OCI-LY1 (cell line): Measurements from ENCODE around the gene ME1.

Experiments used
- H2AFZ ChIP-seq: fragments of 200-600 bp; sonication (generic), shearing (Covaris generic); 2 replicates; pipeline ENCODE4 v1.6.0; 2014; ENCODE audit warnings: antibody characterized with exemption, mild to moderate bottlenecking, low read length
- H3F3A ChIP-seq: fragments of 200-600 bp; sonication (generic), shearing (Covaris generic); 2 replicates; pipeline ENCODE4 v1.6.0; 2014; ENCODE audit warnings: mild to moderate bottlenecking, antibody characterized with exemption, low read length, moderate library complexity; ENCODE audit not compliant: insufficient read depth
- H3K27ac ChIP-seq: fragments of 200-600 bp; sonication (generic); 2 replicates; pipeline ENCODE4 v1.5.1; 2014; ENCODE audit warnings: low read length, mixed run types, mild to moderate bottlenecking, low read depth; ENCODE audit not compliant: poor library complexity, severe bottlenecking
- H3K27me3 ChIP-seq: fragments of 200-600 bp; sonication (generic); 2 replicates; pipeline ENCODE4 v1.6.0; 2014; ENCODE audit warnings: antibody characterized with exemption, mild to moderate bottlenecking, low read length, moderate library complexity; ENCODE audit not compliant: insufficient read depth
- H3K36me3 ChIP-seq: fragments of 200-600 bp; sonication (generic); 2 replicates; pipeline ENCODE4 v1.6.1; 2014; ENCODE audit warnings: mild to moderate bottlenecking, antibody characterized with exemption, low read length, moderate library complexity, mixed read lengths; ENCODE audit not compliant: insufficient read depth
- H3K4me1 ChIP-seq: fragments of 200-600 bp; sonication (generic); 2 replicates; pipeline ENCODE4 v1.5.1; 2014; ENCODE audit warnings: mild to moderate bottlenecking, low read length, moderate library complexity; ENCODE audit not compliant: insufficient read depth, severe bottlenecking
- H3K4me2 ChIP-seq: fragments of 200-600 bp; sonication (generic), shearing (Covaris generic); 2 replicates; pipeline ENCODE4 v1.6.1; 2014; ENCODE audit warnings: low read length
- H3K4me3 ChIP-seq: fragments of 200-600 bp; sonication (generic); 2 replicates; pipeline ENCODE4 v1.5.1; 2014; ENCODE audit warnings: low read length, low read depth, mild to moderate bottlenecking, mixed read lengths; ENCODE audit not compliant: poor library complexity, severe bottlenecking
- H3K79me2 ChIP-seq: fragments of 200-600 bp; shearing (Covaris generic); 2 replicates; pipeline ENCODE4 v1.6.1; 2016; ENCODE audit warnings: mixed run types, low read length, mixed read lengths; ENCODE audit not compliant: insufficient read depth
- H3K9ac ChIP-seq: fragments of 200-600 bp; sonication (generic), shearing (Covaris generic); 2 replicates; pipeline ENCODE4 v1.6.1; 2014; ENCODE audit warnings: mild to moderate bottlenecking, low read length, mixed read lengths
- H3K9me2 ChIP-seq: fragments of 200-600 bp; sonication (generic), shearing (Covaris generic); 2 replicates; pipeline ENCODE4 v1.6.1; 2014; ENCODE audit warnings: low read depth, mild to moderate bottlenecking, low read length, mixed read lengths
- H3K9me3 ChIP-seq: fragments of 200-600 bp; shearing (Covaris generic); 2 replicates; pipeline ENCODE4 v1.6.1; 2014; ENCODE audit warnings: low read length, mixed read lengths
- H4K20me1 ChIP-seq: fragments of 200-600 bp; sonication (generic), shearing (Covaris generic); 2 replicates; pipeline ENCODE4 v1.6.0; 2016; ENCODE audit warnings: mild to moderate bottlenecking, low read length; ENCODE audit not compliant: insufficient read depth
- EZH2 ChIP-seq: fragments of 200-600 bp; sonication (generic), shearing (Covaris generic); IDR thresholded peaks from 2 replicates; pipeline ENCODE4 v1.8.0; 2017; ENCODE audit warnings: borderline replicate concordance, mixed run types, mild to moderate bottlenecking, antibody characterized with exemption, low read length, moderate library complexity, mixed read lengths
- TF ChIP-seq, protein P1 (sequence below): fragments of 200-600 bp; sonication (generic), shearing (Covaris generic); IDR thresholded peaks from 2 replicates; pipeline ENCODE4 v1.5.1; 2017; ENCODE audit warnings: mild to moderate bottlenecking, antibody characterized with exemption, low read length, moderate library complexity, mixed read lengths

Gene ME1

DNA sequence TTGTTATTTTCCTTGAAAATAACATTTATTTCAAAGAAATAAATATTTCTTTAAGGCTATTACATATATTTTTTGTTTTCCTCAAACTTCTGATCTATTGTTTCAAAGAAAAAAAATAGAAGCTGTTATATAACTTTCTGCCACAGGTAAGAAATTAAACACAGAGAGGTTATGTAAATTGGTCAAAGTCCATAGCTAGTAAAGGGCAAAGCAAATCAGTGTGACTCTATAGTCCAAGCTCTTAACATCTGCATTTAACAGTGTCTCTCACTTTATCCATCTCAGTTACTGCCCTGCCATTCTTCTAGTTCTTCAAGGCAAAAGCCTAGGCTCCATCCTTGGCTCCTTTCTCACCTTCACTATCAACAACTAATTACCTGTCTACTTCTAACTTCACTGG is 180.6 kb downstream of the ME1 start:
- Histone ChIP-seq H3K79me2 (no peaks in the 10 kb centered on the region), H3K27me3 (no peaks in the 10 kb centered on the region), H2AFZ (no peak overlapping the region), H3K9ac (no peak overlapping the region), H3K9me3 (no peaks in the 10 kb centered on the region), H3K4me2 (no peak overlapping the region), H3K27ac (no peak overlapping the region), H4K20me1 (no peaks in the 10 kb centered on the region), H3F3A (no peaks in the 10 kb centered on the region), H3K9me2 (no peaks in the 10 kb centered on the region), H3K36me3 (no peaks in the 10 kb centered on the region), H3K4me1 (no peaks in the 10 kb centered on the region), H3K4me3 (no peak overlapping the region)
- no peak for TF ChIP-seq EZH2
- TF ChIP-seq, protein P1, sequence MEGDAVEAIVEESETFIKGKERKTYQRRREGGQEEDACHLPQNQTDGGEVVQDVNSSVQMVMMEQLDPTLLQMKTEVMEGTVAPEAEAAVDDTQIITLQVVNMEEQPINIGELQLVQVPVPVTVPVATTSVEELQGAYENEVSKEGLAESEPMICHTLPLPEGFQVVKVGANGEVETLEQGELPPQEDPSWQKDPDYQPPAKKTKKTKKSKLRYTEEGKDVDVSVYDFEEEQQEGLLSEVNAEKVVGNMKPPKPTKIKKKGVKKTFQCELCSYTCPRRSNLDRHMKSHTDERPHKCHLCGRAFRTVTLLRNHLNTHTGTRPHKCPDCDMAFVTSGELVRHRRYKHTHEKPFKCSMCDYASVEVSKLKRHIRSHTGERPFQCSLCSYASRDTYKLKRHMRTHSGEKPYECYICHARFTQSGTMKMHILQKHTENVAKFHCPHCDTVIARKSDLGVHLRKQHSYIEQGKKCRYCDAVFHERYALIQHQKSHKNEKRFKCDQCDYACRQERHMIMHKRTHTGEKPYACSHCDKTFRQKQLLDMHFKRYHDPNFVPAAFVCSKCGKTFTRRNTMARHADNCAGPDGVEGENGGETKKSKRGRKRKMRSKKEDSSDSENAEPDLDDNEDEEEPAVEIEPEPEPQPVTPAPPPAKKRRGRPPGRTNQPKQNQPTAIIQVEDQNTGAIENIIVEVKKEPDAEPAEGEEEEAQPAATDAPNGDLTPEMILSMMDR = no peak

DNA sequence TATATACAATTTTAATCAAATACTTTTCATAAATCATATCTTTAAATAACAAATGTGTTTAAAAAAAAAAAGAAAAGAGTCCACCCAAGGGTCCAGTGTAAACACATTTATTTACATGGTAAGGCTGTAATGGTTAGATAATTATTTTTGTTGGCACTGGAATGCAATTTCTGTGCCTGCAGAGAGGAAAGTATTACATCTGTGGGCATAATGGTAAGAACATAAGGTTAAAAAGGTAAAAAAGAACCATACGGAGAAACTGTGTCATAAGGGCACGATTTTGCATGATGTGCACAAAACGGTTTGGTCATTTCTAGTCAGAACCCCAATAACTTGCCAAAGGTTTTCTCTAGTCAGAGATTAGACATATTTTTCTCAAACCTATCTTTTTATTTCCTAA is 183.4 kb downstream of the ME1 start:
- no peaks in the 10 kb centered on the region for H3K9me2 ChIP-seq
- no peaks in the 10 kb centered on the region for H3K4me1 ChIP-seq
- no peak overlapping the region for H3K4me3 ChIP-seq
- TF ChIP-seq, protein P1 = no peak
- H3F3A ChIP-seq = no peaks in the 10 kb centered on the region
- H3K27me3 ChIP-seq = no peaks in the 10 kb centered on the region
- H3K36me3 ChIP-seq = no peaks in the 10 kb centered on the region
- no peaks in the 10 kb centered on the region for H4K20me1 ChIP-seq
- no peaks in the 10 kb centered on the region for H3K9me3 ChIP-seq
- no peak overlapping the region for H3K27ac ChIP-seq
- H3K9ac ChIP-seq = no peak overlapping the region
- H3K4me2 ChIP-seq = no peak overlapping the region
- no peaks in the 10 kb centered on the region for H3K79me2 ChIP-seq
- no peak overlapping the region for H2AFZ ChIP-seq

DNA sequence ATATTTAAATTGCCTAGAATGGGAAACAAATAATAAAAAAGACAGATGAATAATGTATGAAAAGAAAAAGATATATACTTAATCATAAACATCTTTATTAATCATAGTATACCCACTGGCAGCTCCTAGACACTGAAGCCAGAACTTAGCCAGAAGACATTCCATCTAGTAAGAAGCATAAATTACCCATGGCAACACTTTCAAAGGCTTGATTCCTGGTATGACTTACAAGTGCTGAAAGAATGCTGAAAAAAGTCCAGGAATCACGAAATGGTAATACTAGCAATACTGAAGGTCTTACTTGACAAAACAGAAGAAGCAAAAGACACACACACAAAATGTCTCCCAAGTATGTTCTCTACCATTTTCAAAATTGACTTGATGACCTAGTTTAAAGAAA is 199.7 kb downstream of the ME1 start:
- no peak overlapping the region for H3K4me2 ChIP-seq
- H3K9me2 ChIP-seq = no peaks in the 10 kb centered on the region
- no peaks in the 10 kb centered on the region for H3K9me3 ChIP-seq
- H3K9ac ChIP-seq = no peak overlapping the region
- no peak overlapping the region for H3K4me3 ChIP-seq
- H3K27me3 ChIP-seq = no peaks in the 10 kb centered on the region
- no peak for TF ChIP-seq EZH2
- TF ChIP-seq, protein P1 = no peak
- no peaks in the 10 kb centered on the region for H3K36me3 ChIP-seq
- H3K79me2 ChIP-seq = no peaks in the 10 kb centered on the region
- no peaks in the 10 kb centered on the region for H3F3A ChIP-seq
- H3K27ac ChIP-seq = no peak overlapping the region
- H3K4me1 ChIP-seq = no peaks in the 10 kb centered on the region
- no peak overlapping the region for H2AFZ ChIP-seq
- H4K20me1 ChIP-seq = no peaks in the 10 kb centered on the region
